Endothelial cell of umbilical vein (primary cell): ENCODE measurements around the gene KBTBD13.

ENCODE experiments used
- CTCF ChIP-seq, 2 donors: IDR thresholded peaks; 1 replicate in 1 of 2; 2 replicates in 1 of 2; pipeline ENCODE4 v1.5.1; 2011; ENCODE audit warnings: low read length in 2 of 2, mild to moderate bottlenecking in 2 of 2, moderate library complexity in 2 of 2, control low read depth in 1 of 2, inconsistent platforms in 1 of 2, low read depth in 1 of 2; ENCODE audit not compliant: insufficient read depth in 1 of 2; ENCODE audit errors: extremely low read depth in 1 of 2
- EZH2 ChIP-seq: IDR thresholded peaks from 2 replicates; pipeline ENCODE4 v1.6.1; 2012; ENCODE audit warnings: borderline replicate concordance, low read depth, mild to moderate bottlenecking, moderate library complexity, low read length, inconsistent platforms; ENCODE audit not compliant: severe bottlenecking
- MAX ChIP-seq: IDR thresholded peaks from 2 replicates; pipeline ENCODE4 v1.6.1; 2011; ENCODE audit not compliant: insufficient read depth, insufficient read length
- MYC ChIP-seq: IDR thresholded peaks from one replicate; pipeline ENCODE4 v1.6.1; 2011; ENCODE audit warnings: mild to moderate bottlenecking, low read depth, low read length
- POLR2A ChIP-seq: IDR thresholded peaks from 2 replicates; pipeline ENCODE4 v1.6.1; 2012; ENCODE audit warnings: low read depth, mild to moderate bottlenecking, control low read depth, low read length
- POLR2AphosphoS5 ChIP-seq: IDR thresholded peaks from 2 replicates; pipeline ENCODE4 v1.6.1; 2012; ENCODE audit warnings: low read depth, mild to moderate bottlenecking, control low read depth, low read length, moderate library complexity; ENCODE audit not compliant: insufficient read depth

GRCh38 chr15:65060641-65061397 is 15.7 kb upstream of the KBTBD13 start:
- TF ChIP-seq CTCF (IDR thresholded peaks at IDR 0.05; ENCODE audit: extremely low read depth in 1 of 2, insufficient read depth in 1 of 2, low read depth in 1 of 2, low read length in 2 of 2) (no peak), POLR2A (no peak), MAX (no peak), POLR2AphosphoS5 (no peak), MYC (no peak), EZH2 (no peak)
